Dedifferentiated amniotic fluid mesenchymal stem cell (primary cell): Measurements from ENCODE around the gene ZNF622.

Source experiments
- DNase-seq: peaks from one replicate; pipeline ENCODE4 v3.0.0-alpha.2; 2016; ENCODE audit errors: extremely low spot score

Gene ZNF622

GRCh38 chr5:16430349-16431089 lies 35.1 kb downstream of the ZNF622 start:
- DNase-seq = no peak

DNA sequence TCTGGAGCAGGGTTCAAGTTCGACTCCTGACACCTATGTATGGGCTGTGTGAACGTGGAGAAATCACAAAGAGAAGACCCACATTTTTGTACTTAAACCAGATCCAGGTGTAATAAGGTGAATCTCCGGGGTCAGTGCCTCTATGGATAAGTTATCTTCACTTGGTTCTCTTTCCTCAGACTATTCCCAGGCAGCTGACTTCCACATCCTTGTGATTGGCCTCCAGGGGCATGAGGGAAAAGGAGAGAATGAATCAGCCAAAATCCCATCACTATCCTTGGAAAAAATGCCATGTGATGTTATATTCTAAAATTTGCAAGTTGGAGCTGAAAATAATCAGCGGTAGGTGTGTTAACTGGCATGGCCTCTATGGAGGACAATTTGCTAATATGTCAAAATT lies 37.2 kb downstream of the ZNF622 start:
- DNase-seq = no peak

DNA sequence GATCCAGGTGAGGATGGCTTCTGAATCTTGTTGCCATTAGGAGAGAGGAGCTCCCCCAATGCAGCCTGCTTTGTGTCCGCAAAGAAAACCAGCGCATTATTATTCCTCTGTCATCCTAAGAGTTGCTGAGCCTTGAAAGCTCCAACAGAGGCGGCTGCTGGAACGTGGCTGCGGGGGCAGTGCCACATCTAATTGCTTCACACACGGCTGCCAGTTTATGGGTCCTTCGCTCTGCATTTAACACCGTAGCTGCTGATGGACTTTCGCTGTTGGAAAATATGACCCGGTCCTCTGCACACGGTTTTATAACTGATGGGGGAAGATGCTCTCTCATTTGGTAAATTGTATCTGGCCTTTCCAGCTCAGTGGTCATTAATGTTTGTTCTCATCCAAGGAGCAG lies 38.0 kb downstream of the ZNF622 start:
- DNase-seq = no peak

DNA sequence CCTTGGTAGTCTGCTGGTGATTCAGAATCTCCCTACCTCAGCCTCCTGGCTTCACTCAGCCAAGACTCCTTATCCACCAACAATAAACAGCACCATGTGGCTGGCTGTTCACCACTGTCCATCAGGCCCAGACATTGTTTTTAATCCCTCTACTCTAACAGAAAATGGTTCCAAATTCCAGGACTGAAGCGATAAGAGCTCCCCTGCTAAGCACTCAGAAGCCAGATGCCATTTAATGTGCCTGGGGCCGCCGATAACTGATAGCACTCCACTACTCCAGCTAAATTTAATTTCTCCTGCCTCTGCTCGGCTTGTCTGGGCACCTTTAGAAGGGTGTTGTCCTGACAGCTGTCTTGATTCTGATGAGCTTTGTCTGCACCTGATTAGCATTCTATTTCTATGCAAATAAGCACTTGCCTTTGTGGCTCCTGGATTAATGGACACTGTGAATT lies 47.1 kb downstream of the ZNF622 start:
- DNase-seq = no peak

DNA sequence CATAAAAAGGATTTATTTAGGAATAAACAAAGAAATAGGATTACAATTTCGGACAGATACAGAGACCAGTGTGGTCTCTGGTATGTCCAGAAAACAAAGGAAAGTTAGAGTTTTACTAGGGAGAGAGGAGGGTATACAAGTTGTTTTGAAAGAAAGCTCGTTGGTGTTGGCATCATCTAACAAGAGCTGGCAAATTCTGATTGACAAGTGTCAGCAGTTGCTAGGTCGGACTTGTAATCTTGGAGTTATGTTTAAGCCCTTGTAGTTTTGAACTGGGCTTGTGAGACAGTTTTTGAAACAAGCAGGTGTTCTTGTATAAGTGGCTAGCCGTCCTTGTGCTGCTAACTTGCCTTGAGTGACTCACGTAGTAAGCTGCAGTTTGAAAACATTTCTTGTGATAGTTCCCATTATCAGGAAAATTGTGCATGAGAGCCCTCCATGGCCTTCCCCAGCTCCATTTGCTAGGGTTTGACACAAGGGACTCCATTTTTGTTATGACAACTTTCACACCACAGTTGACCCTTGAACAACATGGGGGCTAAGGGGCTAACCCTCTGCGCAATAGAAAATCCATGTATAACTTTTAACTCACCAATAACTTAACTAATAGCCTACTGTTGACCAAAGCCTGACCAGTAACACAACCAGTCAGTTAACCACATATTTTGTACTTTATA lies 48.1 kb downstream of the ZNF622 start:
- no peak for DNase-seq

- no peak for DNase-seq
Observed at GRCh38 chr5:16414861-16415260, 50.7 kb downstream of the ZNF622 start.

GRCh38 chr5:16413166-16413860 lies 52.3 kb downstream of the ZNF622 start:
- DNase-seq = no peak

DNA sequence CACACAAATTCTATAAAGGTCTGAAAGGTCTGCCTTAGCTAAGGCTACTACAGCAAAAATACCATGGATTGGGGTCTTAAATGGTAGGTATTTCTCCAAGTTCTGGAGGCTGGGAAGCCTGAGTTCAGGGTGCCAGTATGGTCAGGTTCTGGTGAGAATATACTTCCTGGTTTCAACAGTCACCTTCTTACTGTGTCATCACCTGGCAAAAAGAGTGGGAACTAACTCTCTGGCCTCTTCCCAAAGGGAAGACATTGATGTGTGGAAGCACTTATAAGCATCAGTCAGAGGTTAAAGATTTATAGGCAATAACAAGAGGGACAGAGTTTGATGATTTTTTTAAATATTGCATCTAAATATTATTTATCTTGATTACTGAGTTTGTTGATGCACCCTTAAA lies 53.0 kb downstream of the ZNF622 start:
- no peak for DNase-seq

GRCh38 chr5:16411741-16412455 lies 53.7 kb downstream of the ZNF622 start:
- no peak for DNase-seq

DNA sequence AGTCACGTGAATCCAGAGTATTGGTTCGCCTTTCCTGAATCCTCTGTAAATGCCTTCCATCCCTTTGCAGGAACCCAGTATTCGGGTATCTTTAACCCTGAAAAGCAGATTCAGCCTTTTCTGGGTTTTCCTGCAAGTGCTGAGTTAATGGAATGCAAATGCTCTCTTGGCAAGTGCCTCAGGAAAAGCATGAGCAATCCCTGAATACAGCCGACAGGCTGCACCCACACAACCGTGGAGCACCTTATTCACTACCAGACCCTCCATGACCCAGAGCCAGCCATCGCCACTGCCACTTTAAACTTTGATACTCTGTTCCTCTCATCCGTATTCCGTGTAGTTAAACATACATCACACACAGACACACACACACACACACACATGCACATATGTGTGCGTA lies 54.4 kb downstream of the ZNF622 start:
- no peak for DNase-seq

- no peak for DNase-seq
Observed at GRCh38 chr5:16410338-16410737, 55.3 kb downstream of the ZNF622 start.

DNA sequence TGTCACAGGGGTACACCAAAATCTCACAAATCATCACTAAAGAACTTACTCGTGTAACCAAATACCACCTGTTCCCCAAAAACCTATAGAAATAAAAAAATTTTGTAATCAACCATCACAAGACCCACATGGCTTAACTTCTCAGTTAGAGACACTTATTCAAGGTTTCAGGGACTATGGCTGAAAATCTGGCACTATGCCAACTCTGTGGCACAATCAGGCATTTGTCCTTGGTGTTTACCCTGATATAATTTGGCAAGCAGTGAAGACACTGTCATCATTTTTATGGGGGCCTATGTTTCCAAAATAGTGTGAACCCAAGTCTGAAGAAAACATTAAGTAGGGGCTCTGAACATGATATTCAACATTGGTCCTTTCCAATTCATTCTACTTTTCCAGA lies 59.0 kb downstream of the ZNF622 start:
- no peak for DNase-seq

GRCh38 chr5:16406023-16406422 lies 59.6 kb downstream of the ZNF622 start:
- DNase-seq = no peak
